Endothelial cell of umbilical vein (primary cell): Measurements from ENCODE around the gene GMCL1. TPM values are rescaled to one million over a fixed set of nuclear protein-coding genes. Genes with fewer than 3 reads are reported as not detected.

Experiments
- BruUV-seq: library from RNA; stranded (reverse); fragments of 400-500 nt; replicated peaks from 2 replicates; lab custom pipeline; 2021; lab: Mats Ljungman, UMichigan
- CTCF ChIA-PET: fragments of 300-600, 350-600 bp; sonication (Branson Sonifier 250); formaldehyde crosslinking; loops from one replicate; lab custom pipeline; 2021; ENCODE audit warnings: antibody characterized with exemption, inconsistent platforms; lab: Charles Lee
- POLR2A ChIA-PET: fragments of 300-600, 350-600 bp; sonication (Branson Sonifier 250); formaldehyde crosslinking; loops from one replicate; lab custom pipeline; 2021; ENCODE audit warnings: antibody characterized with exemption, inconsistent platforms; lab: Charles Lee
- DNase-seq: peaks from one replicate; pipeline ENCODE4 v3.0.0-alpha.2; 2011; ENCODE audit warnings: low read depth, low spot score
- FAIRE-seq: peaks from 2 replicates; lab custom pipeline; 2011; peaks lifted over from hg19 to GRCh38; lab: Jason Lieb, UNC
- H2AFZ ChIP-seq: 2 replicates; pipeline ENCODE4 v1.6.0; 2012; ENCODE audit warnings: low read depth, low read length, control low read depth, inconsistent platforms
- H3K27ac ChIP-seq: 2 replicates; pipeline ENCODE4 v1.5.1; 2011; ENCODE audit warnings: low read depth, mild to moderate bottlenecking, control low read depth, low read length, moderate library complexity; ENCODE audit not compliant: insufficient read depth
- H3K27me3 ChIP-seq, 2 experiments: 2 replicates each; pipeline versions ENCODE4 v1.6.0 to v1.6.1; 2011; ENCODE audit warnings: low read length in 2 of 2, mixed read lengths in 1 of 2; ENCODE audit not compliant: control insufficient read depth in 2 of 2, insufficient read depth in 2 of 2
- H3K36me3 ChIP-seq, 2 experiments: 2 replicates in 1 of 2; 3 replicates in 1 of 2; pipeline ENCODE4 v1.5.1; 2011; ENCODE audit warnings: low read length in 2 of 2, mild to moderate bottlenecking in 1 of 2, moderate library complexity in 1 of 2; ENCODE audit not compliant: control insufficient read depth in 2 of 2, insufficient read depth in 2 of 2; ENCODE audit errors: extremely low read depth in 1 of 2
- H3K4me1 ChIP-seq: 3 replicates; pipeline ENCODE4 v1.5.1; 2011; ENCODE audit warnings: mild to moderate bottlenecking, low read length; ENCODE audit not compliant: control insufficient read depth, insufficient read depth; ENCODE audit errors: extremely low read depth
- H3K4me2 ChIP-seq: 2 replicates; pipeline ENCODE4 v1.6.1; 2011; ENCODE audit warnings: low read length, control low read depth, mixed read lengths; ENCODE audit not compliant: insufficient read depth
- H3K4me3 ChIP-seq, 3 experiments: fragments of 200-600 bp in 1 of 3; sonication (generic), shearing (Covaris generic) in 1 of 3; replicated peaks in 1 of 3; 2 replicates each; pipeline ENCODE4 v1.5.1; 2011 to 2016; ENCODE audit warnings: control low read depth in 3 of 3, low read length in 3 of 3, mild to moderate bottlenecking in 2 of 3, inconsistent platforms in 1 of 3, low read depth in 1 of 3, moderate library complexity in 1 of 3; ENCODE audit not compliant: insufficient read depth in 1 of 3
- H3K79me2 ChIP-seq: 2 replicates; pipeline ENCODE4 v1.6.0; 2012; ENCODE audit warnings: low read length, inconsistent platforms; ENCODE audit not compliant: control insufficient read depth, insufficient read depth
- H3K9ac ChIP-seq: replicated peaks from 2 replicates; pipeline ENCODE3; 2011; ENCODE audit warnings: low read length, control low read depth; ENCODE audit not compliant: insufficient read depth; ENCODE audit errors: extremely low read depth
- H3K9me1 ChIP-seq: replicated peaks from 3 replicates; pipeline ENCODE4 v1.6.0; 2011; ENCODE audit warnings: mild to moderate bottlenecking, low read length; ENCODE audit not compliant: control insufficient read depth, insufficient read depth; ENCODE audit errors: extremely low read depth
- H3K9me3 ChIP-seq: replicated peaks from 2 replicates; pipeline ENCODE4 v1.5.1; 2012; ENCODE audit warnings: low read length, inconsistent platforms; ENCODE audit not compliant: control insufficient read depth, insufficient read depth
- H4K20me1 ChIP-seq: replicated peaks from 2 replicates; pipeline ENCODE3; 2011; ENCODE audit warnings: mild to moderate bottlenecking, low read length; ENCODE audit not compliant: control insufficient read depth, insufficient read depth; ENCODE audit errors: extremely low read depth
- CTCF ChIP-seq, 2 donors: IDR thresholded peaks; 1 replicate in 1 of 2; 2 replicates in 1 of 2; pipeline ENCODE4 v1.5.1; 2011; ENCODE audit warnings: low read length in 2 of 2, mild to moderate bottlenecking in 2 of 2, moderate library complexity in 2 of 2, control low read depth in 1 of 2, inconsistent platforms in 1 of 2, low read depth in 1 of 2; ENCODE audit not compliant: insufficient read depth in 1 of 2; ENCODE audit errors: extremely low read depth in 1 of 2
- EZH2 ChIP-seq: IDR thresholded peaks from 2 replicates; pipeline ENCODE4 v1.6.1; 2012; ENCODE audit warnings: borderline replicate concordance, low read depth, mild to moderate bottlenecking, moderate library complexity, low read length, inconsistent platforms; ENCODE audit not compliant: severe bottlenecking
- FOS ChIP-seq: IDR thresholded peaks from 2 replicates; pipeline ENCODE4 v1.6.1; 2011; ENCODE audit warnings: mild to moderate bottlenecking, low read length, moderate library complexity, borderline replicate concordance; ENCODE audit not compliant: insufficient read depth
- GATA2 ChIP-seq: IDR thresholded peaks from 2 replicates; pipeline ENCODE4 v1.7.0; 2011; ENCODE audit warnings: low read depth, mild to moderate bottlenecking, moderate library complexity, mixed read lengths, low read length; ENCODE audit not compliant: insufficient read length, insufficient read depth
- JUN ChIP-seq: IDR thresholded peaks from 2 replicates; pipeline ENCODE4 v1.6.1; 2011; ENCODE audit warnings: borderline replicate concordance, low read depth; ENCODE audit not compliant: insufficient read length, insufficient read depth
- MAX ChIP-seq: IDR thresholded peaks from 2 replicates; pipeline ENCODE4 v1.6.1; 2011; ENCODE audit not compliant: insufficient read depth, insufficient read length
- MYC ChIP-seq: IDR thresholded peaks from one replicate; pipeline ENCODE4 v1.6.1; 2011; ENCODE audit warnings: mild to moderate bottlenecking, low read depth, low read length
- POLR2A ChIP-seq: IDR thresholded peaks from 2 replicates; pipeline ENCODE4 v1.6.1; 2012; ENCODE audit warnings: low read depth, mild to moderate bottlenecking, control low read depth, low read length
- POLR2AphosphoS5 ChIP-seq: IDR thresholded peaks from 2 replicates; pipeline ENCODE4 v1.6.1; 2012; ENCODE audit warnings: low read depth, mild to moderate bottlenecking, control low read depth, low read length, moderate library complexity; ENCODE audit not compliant: insufficient read depth
- dilution Hi-C: fragments of 300-500 bp; cut with MboI; formaldehyde crosslinking; loops from one replicate; pipeline ENCODE4 v1.15.0; 2019; ENCODE audit warnings: low sequenced_read_pairs; ENCODE audit not compliant: extremely low pct_ligation_motif_present
- intact Hi-C: fragments of 100-400 bp; cut with micrococcal nuclease; formaldehyde crosslinking; loops from one replicate; pipeline ENCODE4 v1.10.0; 2022
- polyA plus RNA-seq, 4 experiments: library from polyadenylated mRNA; depleted of rRNA in 3 of 4; stranded (reverse) in 3 of 4; unstranded in 1 of 4; fragments of >200 nt; gene quantifications; 2 replicates each; pipeline versions ENCODE4 v1.2.1 to v1.2.3, GENCODE V29; 2011 to 2012; ENCODE audit warnings: missing spikeins in 1 of 4
- total RNA-seq: library from RNA; stranded (reverse); gene quantifications from 2 replicates; pipeline ENCODE4 v1.2.3, GENCODE V29; 2021

The GMCL1 gene
- total and polyA plus RNA-seq, 2 donors (not counting 3 experiments of a cell fraction or from before 2014, with no cell fraction given) = 4.2 to 14.6 TPM

- no peak for DNase-seq
- Histone ChIP-seq H3K4me3 (no peak overlapping the region), H3K9me1 (no peaks in the 10 kb centered on the region), H2AFZ (no peak overlapping the region), H3K79me2 (no peaks in the 10 kb centered on the region), H3K27ac (no peak overlapping the region), H3K9ac (no peak overlapping the region), H3K4me1 (peaks cover 6% of the 10 kb centered on the region), H4K20me1 (no peaks in the 10 kb centered on the region), H3K36me3 (peaks cover 0 to 8% of the 10 kb centered on the region in 2 experiments), H3K9me3 (no peaks in the 10 kb centered on the region), H3K4me2 (no peak overlapping the region), H3K27me3 (no peaks in the 10 kb centered on the region)
- intact Hi-C loops = no loop called here
- ChIA-PET POLR2A (no interaction called here), CTCF (interaction anchor here (2.6 to 15.5 kb wide), 3 partner anchors 8 to 82 kb away, joined by 11 to 784 read pairs (median 106); no protein-coding TSS in a partner anchor)
- TF ChIP-seq MAX (no peak), MYC (no peak), GATA2 (no peak), POLR2AphosphoS5 (no peak), POLR2A (no peak), EZH2 (no peak), FOS (no peak), CTCF (IDR thresholded peaks at IDR 0.05; ENCODE audit: extremely low read depth in 1 of 2, insufficient read depth in 1 of 2, low read depth in 1 of 2, low read length in 2 of 2) (no peak), JUN (no peak)
- FAIRE-seq = no peak
- BruUV-seq = no TSS peak
- dilution Hi-C loops = no loop called here
Observed at GRCh38 chr2:69807821-69808540, 21.5 kb upstream of the GMCL1 start.
